ENCODE measurements around the gene HOXA10.

Gene HOXA10

GRCh38 chr7:27123007-27123476 lies 51.1 kb downstream of the HOXA10 start:
- DNase-seq (ENCODE audit: low read depth), result no peak
- no peak for TF ChIP-seq POLR2A (IDR thresholded peaks at IDR 0.05; ENCODE audit: extremely low read depth, insufficient read length)
- no peak for TF ChIP-seq MYC (IDR thresholded peaks at IDR 0.05; ENCODE audit: low read depth, low read length)
- TF ChIP-seq, protein P1, sequence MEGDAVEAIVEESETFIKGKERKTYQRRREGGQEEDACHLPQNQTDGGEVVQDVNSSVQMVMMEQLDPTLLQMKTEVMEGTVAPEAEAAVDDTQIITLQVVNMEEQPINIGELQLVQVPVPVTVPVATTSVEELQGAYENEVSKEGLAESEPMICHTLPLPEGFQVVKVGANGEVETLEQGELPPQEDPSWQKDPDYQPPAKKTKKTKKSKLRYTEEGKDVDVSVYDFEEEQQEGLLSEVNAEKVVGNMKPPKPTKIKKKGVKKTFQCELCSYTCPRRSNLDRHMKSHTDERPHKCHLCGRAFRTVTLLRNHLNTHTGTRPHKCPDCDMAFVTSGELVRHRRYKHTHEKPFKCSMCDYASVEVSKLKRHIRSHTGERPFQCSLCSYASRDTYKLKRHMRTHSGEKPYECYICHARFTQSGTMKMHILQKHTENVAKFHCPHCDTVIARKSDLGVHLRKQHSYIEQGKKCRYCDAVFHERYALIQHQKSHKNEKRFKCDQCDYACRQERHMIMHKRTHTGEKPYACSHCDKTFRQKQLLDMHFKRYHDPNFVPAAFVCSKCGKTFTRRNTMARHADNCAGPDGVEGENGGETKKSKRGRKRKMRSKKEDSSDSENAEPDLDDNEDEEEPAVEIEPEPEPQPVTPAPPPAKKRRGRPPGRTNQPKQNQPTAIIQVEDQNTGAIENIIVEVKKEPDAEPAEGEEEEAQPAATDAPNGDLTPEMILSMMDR (IDR thresholded peaks at IDR 0.05; ENCODE audit: low read depth, low read length), result no peak
- TF ChIP-seq MAX (IDR thresholded peaks at IDR 0.05; ENCODE audit: low read depth, low read length), result no peak
- H3K4me3 ChIP-seq (ENCODE audit: low read depth, low read length), result no peak overlapping the region

DNA sequence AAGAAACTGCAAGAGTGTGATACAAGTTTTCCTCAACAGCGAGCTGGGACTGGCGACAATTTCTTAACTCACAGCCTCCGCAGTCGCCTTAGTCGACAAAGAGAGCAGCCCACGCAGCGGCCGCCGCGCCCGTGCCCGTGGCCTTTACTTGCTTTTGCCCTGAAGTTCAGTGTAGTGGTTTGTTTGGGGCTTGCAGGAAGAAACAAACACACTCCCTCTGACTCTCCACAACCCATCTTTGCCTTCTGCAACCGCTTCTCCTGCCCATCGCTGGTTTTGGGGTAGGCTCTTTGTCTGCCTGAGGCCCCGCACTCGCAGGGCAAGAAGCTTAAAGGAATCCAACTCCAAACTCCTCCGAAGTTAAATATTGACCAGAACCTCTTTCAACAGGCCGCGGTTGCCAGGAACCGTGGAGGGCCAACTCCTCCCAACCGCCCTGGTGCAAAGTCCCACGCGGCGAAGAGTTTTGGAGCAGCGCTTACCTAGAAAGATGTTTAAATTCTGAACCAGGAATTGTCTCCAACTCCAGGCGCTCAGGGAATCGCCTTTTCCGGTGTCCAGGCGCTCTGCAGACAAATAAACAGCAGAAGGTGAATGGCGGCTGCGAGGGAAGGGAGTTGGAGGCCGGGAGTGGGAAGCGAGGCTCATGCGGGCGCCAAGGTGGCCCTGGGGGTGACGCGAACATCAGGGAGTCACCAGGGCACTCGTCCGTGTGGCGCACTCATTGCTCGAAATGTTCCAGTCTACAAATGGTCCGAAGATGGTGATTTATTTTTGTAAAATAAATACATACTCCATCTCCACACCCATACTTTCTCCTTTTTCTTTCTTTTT lies 51.8 kb downstream of the HOXA10 start:
- no peak overlapping the region for H3K4me3 ChIP-seq (ENCODE audit: low read depth, low read length)
- no peak for DNase-seq (ENCODE audit: low read depth)
- TF ChIP-seq, protein P1 (IDR thresholded peaks at IDR 0.05; ENCODE audit: low read depth, low read length), result no peak
- no peak for TF ChIP-seq MYC (IDR thresholded peaks at IDR 0.05; ENCODE audit: low read depth, low read length)
- no peak for TF ChIP-seq MAX (IDR thresholded peaks at IDR 0.05; ENCODE audit: low read depth, low read length)
- no peak for TF ChIP-seq POLR2A (IDR thresholded peaks at IDR 0.05; ENCODE audit: extremely low read depth, insufficient read length)

DNA sequence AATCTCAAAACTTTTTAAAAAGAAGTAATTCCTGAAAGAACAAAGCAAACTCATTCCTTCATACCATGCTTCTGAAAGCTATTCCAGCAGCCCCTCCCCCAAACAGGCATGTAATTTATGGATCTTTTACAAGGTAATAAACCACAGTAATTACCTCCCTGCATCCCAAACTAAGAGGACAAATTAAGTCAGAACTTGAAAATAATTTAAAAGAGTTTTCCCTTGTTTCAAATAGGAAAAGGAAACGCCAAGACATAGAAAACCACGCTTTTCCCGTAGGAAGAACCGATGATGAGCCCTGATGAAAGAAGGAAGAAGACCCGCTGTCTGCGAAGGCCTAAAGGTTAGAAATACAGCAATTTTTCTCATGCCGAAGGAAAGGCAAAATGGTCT lies 52.4 kb downstream of the HOXA10 start:
- TF ChIP-seq MYC (IDR thresholded peaks at IDR 0.05; ENCODE audit: low read depth, low read length), result no peak
- no peak for TF ChIP-seq POLR2A (IDR thresholded peaks at IDR 0.05; ENCODE audit: extremely low read depth, insufficient read length)
- no peak overlapping the region for H3K4me3 ChIP-seq (ENCODE audit: low read depth, low read length)
- no peak for DNase-seq (ENCODE audit: low read depth)
